Esophagus squamous epithelium (tissue), 4 donors: ENCODE measurements around the gene CSF2RB.

Experiments used
- POLR2A ChIP-seq, 4 donors: fragments of 450-650 bp; IDR thresholded peaks; one replicate each; pipeline ENCODE4 v1.6.1; 2017; ENCODE audit warnings: antibody characterized with exemption in 4 of 4, mild to moderate bottlenecking in 4 of 4, moderate library complexity in 3 of 4
- TF ChIP-seq, protein P1 (sequence below), 6 experiments: fragments of 450-650 bp in 4 of 6; fragments of 200-600 bp in 2 of 6; sonication (generic) in 2 of 6; IDR thresholded peaks; one replicate each; pipeline ENCODE4 v1.5.1; 2016 to 2019; ENCODE audit warnings: antibody characterized with exemption in 6 of 6, mild to moderate bottlenecking in 4 of 6, moderate library complexity in 4 of 6

GRCh38 chr22:36986242-36986821, 72.9 kb downstream of the CSF2RB start:
- TF ChIP-seq, protein P1, sequence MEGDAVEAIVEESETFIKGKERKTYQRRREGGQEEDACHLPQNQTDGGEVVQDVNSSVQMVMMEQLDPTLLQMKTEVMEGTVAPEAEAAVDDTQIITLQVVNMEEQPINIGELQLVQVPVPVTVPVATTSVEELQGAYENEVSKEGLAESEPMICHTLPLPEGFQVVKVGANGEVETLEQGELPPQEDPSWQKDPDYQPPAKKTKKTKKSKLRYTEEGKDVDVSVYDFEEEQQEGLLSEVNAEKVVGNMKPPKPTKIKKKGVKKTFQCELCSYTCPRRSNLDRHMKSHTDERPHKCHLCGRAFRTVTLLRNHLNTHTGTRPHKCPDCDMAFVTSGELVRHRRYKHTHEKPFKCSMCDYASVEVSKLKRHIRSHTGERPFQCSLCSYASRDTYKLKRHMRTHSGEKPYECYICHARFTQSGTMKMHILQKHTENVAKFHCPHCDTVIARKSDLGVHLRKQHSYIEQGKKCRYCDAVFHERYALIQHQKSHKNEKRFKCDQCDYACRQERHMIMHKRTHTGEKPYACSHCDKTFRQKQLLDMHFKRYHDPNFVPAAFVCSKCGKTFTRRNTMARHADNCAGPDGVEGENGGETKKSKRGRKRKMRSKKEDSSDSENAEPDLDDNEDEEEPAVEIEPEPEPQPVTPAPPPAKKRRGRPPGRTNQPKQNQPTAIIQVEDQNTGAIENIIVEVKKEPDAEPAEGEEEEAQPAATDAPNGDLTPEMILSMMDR (IDR thresholded peaks at IDR 0.05), result peak in 5 of 6 experiments; percentile 47 to 85 (median 55)
- TF ChIP-seq POLR2A (IDR thresholded peaks at IDR 0.05), result no peak
